Measurements from ENCODE around the gene CERS6. TPM values are rescaled to one million over a fixed set of nuclear protein-coding genes. Genes with fewer than 3 reads are reported as not detected.
A peak's percentile ranks its signal among the peaks of the same experiment; 100 is the strongest.

The CERS6 gene
- total RNA-seq, 2 donors from 2014 or later, result 11.2 to 18.5 TPM

- H3K36me3 Mint-ChIP-seq (ENCODE audit: insufficient read depth in 2 of 2), result no peaks in the 10 kb centered on the region
- no peak for DNase-seq
- peak overlapping the region in 1 of 2 donors; percentile 23 for H3K4me3 Mint-ChIP-seq
- peak overlapping the region; percentile 79 for H3K27ac Mint-ChIP-seq
- H3K9me3 Mint-ChIP-seq, result no peaks in the 10 kb centered on the region
- no peaks in the 10 kb centered on the region for H3K27me3 Mint-ChIP-seq (ENCODE audit: low read depth)
- peaks cover 50% of the 10 kb centered on the region for H3K4me1 Mint-ChIP-seq (ENCODE audit: low read depth)
- peak; percentile 13 to 41 for ATAC-seq (replicated peaks in 1 of 2)
Observed at GRCh38 chr2:168583710-168584521, 127.8 kb downstream of the CERS6 start.

GRCh38 chr2:168584911-168585310 is 128.8 kb downstream of the CERS6 start:
- Mint-ChIP-seq H3K27ac (no peak overlapping the region), H3K27me3 (ENCODE audit: low read depth) (no peaks in the 10 kb centered on the region), H3K36me3 (ENCODE audit: insufficient read depth in 2 of 2) (peaks cover 0 to 1% of the 10 kb centered on the region in 2 donors), H3K4me1 (ENCODE audit: low read depth) (peaks cover 46% of the 10 kb centered on the region), H3K9me3 (no peaks in the 10 kb centered on the region), H3K4me3 (no peak overlapping the region)
- DNase-seq, result no peak
- ATAC-seq (replicated peaks in 1 of 2), result no peak

- DNase-seq (no peak), ATAC-seq (replicated peaks in 1 of 2) (no peak)
- H3K4me3 Mint-ChIP-seq, result no peak overlapping the region
- H3K4me1 Mint-ChIP-seq (ENCODE audit: low read depth), result peaks cover 38% of the 10 kb centered on the region
- H3K9me3 Mint-ChIP-seq, result no peaks in the 10 kb centered on the region
- peaks cover 0 to 1% of the 10 kb centered on the region in 2 donors for H3K36me3 Mint-ChIP-seq (ENCODE audit: insufficient read depth in 2 of 2)
- no peaks in the 10 kb centered on the region for H3K27me3 Mint-ChIP-seq (ENCODE audit: low read depth)
- no peak overlapping the region for H3K27ac Mint-ChIP-seq
Observed at GRCh38 chr2:168585700-168586099, 129.6 kb downstream of the CERS6 start.

- DNase-seq (no peak), ATAC-seq (replicated peaks in 1 of 2) (no peak)
- Mint-ChIP-seq H3K9me3 (peaks cover 0 to 2% of the 10 kb centered on the region in 2 donors), H3K4me1 (ENCODE audit: low read depth) (peaks cover 28% of the 10 kb centered on the region), H3K4me3 (no peak overlapping the region), H3K36me3 (ENCODE audit: insufficient read depth in 2 of 2) (peaks cover 0 to 1% of the 10 kb centered on the region in 2 donors), H3K27me3 (ENCODE audit: low read depth) (no peaks in the 10 kb centered on the region), H3K27ac (no peak overlapping the region)
Observed at GRCh38 chr2:168587307-168587706, 131.2 kb downstream of the CERS6 start.

- Mint-ChIP-seq H3K9me3 (peaks cover 0 to 2% of the 10 kb centered on the region in 2 donors), H3K36me3 (ENCODE audit: insufficient read depth in 2 of 2) (peaks cover 0 to 1% of the 10 kb centered on the region in 2 donors), H3K27ac (peak overlapping the region; percentile 38), H3K27me3 (ENCODE audit: low read depth) (no peaks in the 10 kb centered on the region), H3K4me1 (ENCODE audit: low read depth) (peaks cover 20% of the 10 kb centered on the region), H3K4me3 (no peak overlapping the region)
- no peak for DNase-seq
- no peak for ATAC-seq (replicated peaks in 1 of 2)
Observed at GRCh38 chr2:168589236-168590211, 133.5 kb downstream of the CERS6 start.

GRCh38 chr2:168592181-168592831 is 136.2 kb downstream of the CERS6 start:
- DNase-seq (no peak), ATAC-seq (replicated peaks in 1 of 2) (no peak)
- peaks cover 0 to 3% of the 10 kb centered on the region in 2 donors for H3K36me3 Mint-ChIP-seq (ENCODE audit: insufficient read depth in 2 of 2)
- H3K9me3 Mint-ChIP-seq, result peaks cover 0 to 2% of the 10 kb centered on the region in 2 donors
- H3K4me1 Mint-ChIP-seq (ENCODE audit: low read depth), result peaks cover 31% of the 10 kb centered on the region
- H3K27ac Mint-ChIP-seq, result no peak overlapping the region
- H3K27me3 Mint-ChIP-seq (ENCODE audit: low read depth), result no peaks in the 10 kb centered on the region
- no peak overlapping the region for H3K4me3 Mint-ChIP-seq

- Mint-ChIP-seq H3K9me3 (peaks cover 0 to 2% of the 10 kb centered on the region in 2 donors), H3K27me3 (ENCODE audit: low read depth) (no peaks in the 10 kb centered on the region), H3K4me1 (ENCODE audit: low read depth) (peaks cover 31% of the 10 kb centered on the region), H3K36me3 (ENCODE audit: insufficient read depth in 2 of 2) (peaks cover 0 to 5% of the 10 kb centered on the region in 2 donors), H3K27ac (no peak overlapping the region), H3K4me3 (no peak overlapping the region)
- DNase-seq (no peak), ATAC-seq (replicated peaks in 1 of 2) (no peak)
Observed at GRCh38 chr2:168593713-168594112, 137.6 kb downstream of the CERS6 start.

- Mint-ChIP-seq H3K36me3 (ENCODE audit: insufficient read depth in 2 of 2) (peaks cover 0 to 4% of the 10 kb centered on the region in 2 donors), H3K27ac (no peak overlapping the region), H3K4me3 (peak overlapping the region in 1 of 2 donors; percentile 17), H3K9me3 (peaks cover 0 to 2% of the 10 kb centered on the region in 2 donors), H3K4me1 (ENCODE audit: low read depth) (peaks cover 31% of the 10 kb centered on the region), H3K27me3 (ENCODE audit: low read depth) (no peaks in the 10 kb centered on the region)
- DNase-seq (no peak), ATAC-seq (replicated peaks in 1 of 2) (peak in 1 of 2 donors; percentile 34)
Observed at GRCh38 chr2:168594778-168595177, 138.7 kb downstream of the CERS6 start.

GRCh38 chr2:168596881-168597655 is 141.0 kb downstream of the CERS6 start:
- peaks cover 27% of the 10 kb centered on the region for H3K4me1 Mint-ChIP-seq (ENCODE audit: low read depth)
- no peaks in the 10 kb centered on the region for H3K27me3 Mint-ChIP-seq (ENCODE audit: low read depth)
- no peak overlapping the region for H3K4me3 Mint-ChIP-seq
- ATAC-seq (replicated peaks in 1 of 2) (peak; percentile 36 to 52), DNase-seq (peak in 1 of 2 donors; percentile 6)
- peaks cover 0 to 8% of the 10 kb centered on the region in 2 donors for H3K36me3 Mint-ChIP-seq (ENCODE audit: insufficient read depth in 2 of 2)
- peaks cover 0 to under 1% of the 10 kb centered on the region in 2 donors for H3K9me3 Mint-ChIP-seq
- H3K27ac Mint-ChIP-seq, result no peak overlapping the region

- H3K9me3 Mint-ChIP-seq, result peaks cover 2 to 5% of the 10 kb centered on the region in 2 donors
- H3K4me3 Mint-ChIP-seq, result no peak overlapping the region
Observed at GRCh38 chr2:168599738-168600137, 143.7 kb downstream of the CERS6 start.

GRCh38 chr2:168600949-168601348 is 144.9 kb downstream of the CERS6 start:
- Mint-ChIP-seq H3K4me3 (no peak overlapping the region), H3K36me3 (ENCODE audit: insufficient read depth in 2 of 2) (peaks cover 8 to 20% of the 10 kb centered on the region in 2 donors), H3K4me1 (ENCODE audit: low read depth) (peaks cover 6% of the 10 kb centered on the region), H3K27ac (no peak overlapping the region), H3K9me3 (peaks cover 6 to 12% of the 10 kb centered on the region in 2 donors), H3K27me3 (ENCODE audit: low read depth) (no peaks in the 10 kb centered on the region)
- ATAC-seq (replicated peaks in 1 of 2) (no peak), DNase-seq (no peak)

More at GRCh38 chr2:168599738-168600137, 143.7 kb downstream of the CERS6 start:
- Mint-ChIP-seq H3K4me1 (ENCODE audit: low read depth) (peaks cover 10% of the 10 kb centered on the region), H3K27ac (no peak overlapping the region), H3K27me3 (ENCODE audit: low read depth) (no peaks in the 10 kb centered on the region), H3K36me3 (ENCODE audit: insufficient read depth in 2 of 2) (peaks cover 3 to 16% of the 10 kb centered on the region in 2 donors)
- no peak for ATAC-seq (replicated peaks in 1 of 2)
- no peak for DNase-seq

GRCh38 chr2:168601741-168602140 is 145.7 kb downstream of the CERS6 start:
- Mint-ChIP-seq H3K4me1 (ENCODE audit: low read depth) (peaks cover 2% of the 10 kb centered on the region), H3K4me3 (no peak overlapping the region), H3K9me3 (peaks cover 7 to 18% of the 10 kb centered on the region in 2 donors), H3K36me3 (ENCODE audit: insufficient read depth in 2 of 2) (peaks cover 10 to 24% of the 10 kb centered on the region in 2 donors), H3K27me3 (ENCODE audit: low read depth) (no peaks in the 10 kb centered on the region), H3K27ac (no peak overlapping the region)
- ATAC-seq (replicated peaks in 1 of 2) (no peak), DNase-seq (no peak)
